SU-DHL-6 (cell line): Measurements from ENCODE around the gene TENT4B.

Experiments
- EZH2phosphoT487 ChIP-seq: fragments of 200-600 bp; sonication (generic), shearing (Covaris generic); conservative IDR thresholded peaks from 2 replicates; pipeline ENCODE4 v1.6.1; 2018; ENCODE audit warnings: mild to moderate bottlenecking, antibody characterized with exemption, low read length, moderate library complexity, mixed read lengths
- TF ChIP-seq, protein P1 (sequence below): fragments of 200-600 bp; sonication (generic); IDR thresholded peaks from one replicate; pipeline ENCODE4 v1.5.1; 2017; ENCODE audit warnings: antibody characterized with exemption, mild to moderate bottlenecking, low read length, moderate library complexity; ENCODE audit not compliant: insufficient read depth, poor library complexity, severe bottlenecking

DNA sequence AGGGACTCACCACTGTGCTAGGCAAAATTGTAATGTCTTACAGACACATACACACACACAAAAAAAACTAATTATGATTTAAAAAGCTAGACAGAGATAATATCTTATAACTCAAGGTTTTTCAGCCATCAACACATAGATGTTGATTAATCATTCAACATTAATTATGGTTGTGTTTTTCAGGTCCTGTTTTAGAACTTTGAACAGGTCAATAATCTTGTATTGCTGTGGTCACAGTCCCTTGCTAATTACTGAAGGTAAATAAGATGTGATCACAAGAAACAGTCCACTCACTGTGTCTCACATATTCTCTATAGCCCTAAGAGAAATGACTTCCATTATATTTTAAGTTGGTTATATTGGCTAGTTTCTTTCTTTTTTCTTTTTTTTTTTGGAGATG lies 32.4 kb upstream of the TENT4B start:
- TF ChIP-seq, protein P1, sequence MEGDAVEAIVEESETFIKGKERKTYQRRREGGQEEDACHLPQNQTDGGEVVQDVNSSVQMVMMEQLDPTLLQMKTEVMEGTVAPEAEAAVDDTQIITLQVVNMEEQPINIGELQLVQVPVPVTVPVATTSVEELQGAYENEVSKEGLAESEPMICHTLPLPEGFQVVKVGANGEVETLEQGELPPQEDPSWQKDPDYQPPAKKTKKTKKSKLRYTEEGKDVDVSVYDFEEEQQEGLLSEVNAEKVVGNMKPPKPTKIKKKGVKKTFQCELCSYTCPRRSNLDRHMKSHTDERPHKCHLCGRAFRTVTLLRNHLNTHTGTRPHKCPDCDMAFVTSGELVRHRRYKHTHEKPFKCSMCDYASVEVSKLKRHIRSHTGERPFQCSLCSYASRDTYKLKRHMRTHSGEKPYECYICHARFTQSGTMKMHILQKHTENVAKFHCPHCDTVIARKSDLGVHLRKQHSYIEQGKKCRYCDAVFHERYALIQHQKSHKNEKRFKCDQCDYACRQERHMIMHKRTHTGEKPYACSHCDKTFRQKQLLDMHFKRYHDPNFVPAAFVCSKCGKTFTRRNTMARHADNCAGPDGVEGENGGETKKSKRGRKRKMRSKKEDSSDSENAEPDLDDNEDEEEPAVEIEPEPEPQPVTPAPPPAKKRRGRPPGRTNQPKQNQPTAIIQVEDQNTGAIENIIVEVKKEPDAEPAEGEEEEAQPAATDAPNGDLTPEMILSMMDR, result no peak
- no peak for TF ChIP-seq EZH2phosphoT487
